Measurements from ENCODE around the gene PSME3IP1. TPM values are rescaled to one million over a fixed set of nuclear protein-coding genes. Genes with fewer than 3 reads are reported as not detected.

PSME3IP1 gene
- total RNA-seq, 2 experiments from 2014 or later, result 118 to 124 TPM

DNA sequence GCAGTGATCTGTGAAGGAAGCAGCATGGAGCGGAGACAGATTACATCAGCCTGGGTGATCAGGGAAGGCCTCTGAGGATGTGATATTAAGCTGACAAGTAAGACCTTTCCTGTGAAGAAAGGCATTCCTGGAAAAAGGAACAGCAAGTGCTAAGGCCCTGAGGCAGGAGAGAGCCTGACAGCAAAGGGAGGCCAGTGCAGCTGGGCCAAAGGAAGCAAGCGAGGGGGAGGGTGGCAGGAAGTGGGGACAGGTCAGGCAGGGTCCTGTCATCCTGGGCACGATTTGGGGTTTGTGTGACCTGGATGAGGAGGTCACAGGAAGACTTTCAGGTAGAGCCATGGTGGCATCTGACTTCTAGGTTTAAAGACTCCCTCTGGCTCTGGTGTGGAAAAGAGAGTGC lies 81.1 kb downstream of the PSME3IP1 start:
- Mint-ChIP-seq H3K36me3 (no peaks in the 10 kb centered on the region), H3K4me1 (peaks cover 36% of the 10 kb centered on the region), H3K4me3 (no peak overlapping the region), H3K9me3 (ENCODE audit: low read depth) (no peaks in the 10 kb centered on the region), H3K27ac (no peak overlapping the region), H3K27me3 (peaks cover 14% of the 10 kb centered on the region)
- ATAC-seq (peak; percentile 46), DNase-seq (peak; percentile 70)
- CTCF ChIA-PET, result interaction anchor here (1.0 to 2.0 kb wide), 2 partner anchors 12 to 24 kb away, joined by 3 to 8 read pairs; partner anchors contain the start of gene CPNE2

- Mint-ChIP-seq H3K4me1 (peaks cover 37% of the 10 kb centered on the region), H3K9me3 (ENCODE audit: low read depth) (no peaks in the 10 kb centered on the region), H3K36me3 (no peaks in the 10 kb centered on the region), H3K4me3 (no peak overlapping the region), H3K27me3 (peaks cover 12% of the 10 kb centered on the region), H3K27ac (no peak overlapping the region)
- DNase-seq (no peak), ATAC-seq (no peak)
- CTCF ChIA-PET, result interaction anchor here (1.2 to 3.8 kb wide), 3 partner anchors 11 to 64 kb away, joined by 3 to 17 read pairs (median 4); partner anchors contain the start of gene CPNE2
Observed at GRCh38 chr16:57102888-57103851, 82.7 kb downstream of the PSME3IP1 start.

Other genes with a start within 250 kb of the PSME3IP1 start
- gene CETP, start 224.1 kb downstream of the PSME3IP1 start, total RNA-seq, result not detected
- 100 to 1,000 TPM; 156 to 287 TPM for gene NLRC5, start 196.5 kb downstream of the PSME3IP1 start, total RNA-seq
- gene CPNE2, start 93.5 kb downstream of the PSME3IP1 start, total RNA-seq, result 1 to 10 TPM; 3.2 to 9.6 TPM
- gene RSPRY1, start 290 bp upstream of the PSME3IP1 start, total RNA-seq, result 10 to 100 TPM; 32.6 to 33.7 TPM
- 10 to 100 TPM; 24.9 to 30.2 TPM for gene ARL2BP, start 59.2 kb upstream of the PSME3IP1 start, total RNA-seq
- gene PLLP, start 98.6 kb upstream of the PSME3IP1 start, total RNA-seq, result not detected
- gene CCL22, start 172.7 kb upstream of the PSME3IP1 start, total RNA-seq, result 10 to 100 TPM in 1 of 2 experiments, not detected in 1; 10.0 TPM
- gene CX3CL1, start 186.5 kb upstream of the PSME3IP1 start, total RNA-seq, result not detected
- under 1 TPM in 1 of 2 experiments, not detected in 1; 0.59 TPM for gene CCL17, start 218.7 kb upstream of the PSME3IP1 start, total RNA-seq